H1 (cell line): ENCODE measurements around the gene MECP2.

ENCODE experiments used
- CEBPB ChIP-seq: IDR thresholded peaks from 2 replicates; pipeline ENCODE4 v1.6.1; 2012; ENCODE audit warnings: low read depth, low read length
- CHD2 ChIP-seq: IDR thresholded peaks from 2 replicates; pipeline ENCODE4 v1.6.1; 2012; ENCODE audit warnings: low read length, improper control_type of control experiment
- EZH2 ChIP-seq: fragments of 200-600 bp; sonication (generic); IDR thresholded peaks from 2 replicates; pipeline ENCODE4 v1.7.1; 2012; ENCODE audit warnings: low read depth, mild to moderate bottlenecking, moderate library complexity, low read length, inconsistent platforms; ENCODE audit not compliant: severe bottlenecking
- JUND ChIP-seq: IDR thresholded peaks from 2 replicates; pipeline ENCODE4 v1.6.1; 2011; ENCODE audit warnings: mild to moderate bottlenecking, improper control_type of control experiment, low read length
- NANOG ChIP-seq: IDR thresholded peaks from 2 replicates; pipeline ENCODE4 v1.6.1; 2011; ENCODE audit warnings: low read length, low read depth, mild to moderate bottlenecking, inconsistent platforms; ENCODE audit not compliant: insufficient read depth, poor library complexity, severe bottlenecking
- POLR2AphosphoS5 ChIP-seq: IDR thresholded peaks from 2 replicates; pipeline ENCODE4 v1.6.1; 2011; ENCODE audit warnings: low read depth, low read length
- RAD21 ChIP-seq, 2 experiments: IDR thresholded peaks in 1 of 2; conservative IDR thresholded peaks in 1 of 2; 2 replicates each; pipeline ENCODE4 v1.6.1; 2011; ENCODE audit warnings: low read depth in 2 of 2, low read length in 2 of 2, improper control_type of control experiment in 1 of 2, inconsistent platforms in 1 of 2, mild to moderate bottlenecking in 1 of 2, moderate library complexity in 1 of 2
- RBBP5 ChIP-seq: IDR thresholded peaks from 2 replicates; pipeline ENCODE4 v1.7.1; 2012; ENCODE audit warnings: low read depth, mild to moderate bottlenecking, inconsistent platforms, low read length, moderate library complexity, borderline replicate concordance
- RFX5 ChIP-seq: IDR thresholded peaks from 2 replicates; pipeline ENCODE4 v1.6.1; 2011; ENCODE audit warnings: low read depth, low read length, improper control_type of control experiment, borderline replicate concordance
- RNF2 ChIP-seq: fragments of 200-900, 300-1000 bp; sonication (generic); IDR thresholded peaks from 2 replicates; pipeline ENCODE4 v1.7.1; 2016; ENCODE audit warnings: borderline replicate concordance, low read depth, mild to moderate bottlenecking, antibody characterized with exemption, low read length; ENCODE audit not compliant: poor library complexity, severe bottlenecking; ENCODE audit errors: missing control alignments
- RXRA ChIP-seq: IDR thresholded peaks from 2 replicates; pipeline ENCODE4 v1.6.1; 2011; ENCODE audit warnings: low read depth, mild to moderate bottlenecking, low read length, moderate library complexity; ENCODE audit not compliant: insufficient read depth
- TCF12 ChIP-seq: IDR thresholded peaks from 2 replicates; pipeline ENCODE4 v1.6.1; 2011; ENCODE audit warnings: low read depth, mild to moderate bottlenecking, low read length
- TF ChIP-seq, protein P1 (sequence below), 3 experiments: IDR thresholded peaks; 1 replicate in 2 of 3; 2 replicates in 1 of 3; pipeline versions ENCODE4 v1.5.1 to v1.6.1; 2011; ENCODE audit warnings: low read length in 3 of 3, mild to moderate bottlenecking in 3 of 3, inconsistent platforms in 2 of 3, low read depth in 1 of 3, moderate library complexity in 1 of 3; ENCODE audit not compliant: insufficient read depth in 1 of 3; ENCODE audit errors: control extremely low read depth in 1 of 3

DNA sequence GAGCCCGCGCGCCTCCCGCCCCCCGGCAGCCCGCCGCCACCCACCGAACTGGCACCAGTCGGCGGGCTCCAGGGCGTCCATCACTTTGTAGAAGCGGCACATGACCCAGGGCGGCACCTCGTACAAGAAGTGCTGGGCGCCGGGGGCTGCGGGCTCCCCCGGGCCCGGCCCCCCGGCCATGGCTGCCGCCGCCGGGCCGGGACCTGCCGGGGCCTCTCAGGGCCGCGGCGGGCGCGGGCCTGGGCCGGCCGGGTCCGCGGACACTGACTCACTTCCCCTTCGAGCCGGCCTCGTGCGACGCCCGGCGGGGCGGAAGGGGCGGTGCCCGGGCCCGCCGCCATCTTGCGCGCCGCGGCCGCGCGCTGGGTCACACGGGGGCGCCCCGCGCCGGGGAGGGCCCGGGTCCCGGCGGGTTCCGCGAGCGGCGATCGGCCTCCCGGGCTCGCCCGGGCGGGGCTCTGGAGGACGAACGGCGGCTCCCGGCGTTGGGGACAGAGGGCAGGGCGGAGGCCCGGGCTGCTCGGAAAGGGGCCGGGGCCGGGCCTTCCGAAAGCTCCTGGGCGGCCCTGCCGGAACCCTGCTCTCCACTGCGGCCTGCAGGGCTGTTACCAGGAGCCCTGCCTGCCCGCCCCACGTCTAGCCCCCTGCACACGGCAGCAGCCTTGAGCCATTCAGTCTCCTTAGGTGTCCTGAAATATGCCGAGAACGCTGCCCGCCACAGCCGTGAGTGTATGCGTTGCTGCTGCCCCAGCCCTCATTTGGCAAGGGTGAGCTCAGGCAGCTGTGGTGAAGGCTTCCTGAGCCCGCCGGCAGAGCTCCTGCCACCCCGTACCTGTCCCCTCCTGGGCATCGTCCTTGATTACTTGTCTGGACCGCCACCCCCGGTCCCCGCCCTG is 77.6 kb downstream of the MECP2 start, which contains the start of gene IRAK1:
- TF ChIP-seq, protein P1, sequence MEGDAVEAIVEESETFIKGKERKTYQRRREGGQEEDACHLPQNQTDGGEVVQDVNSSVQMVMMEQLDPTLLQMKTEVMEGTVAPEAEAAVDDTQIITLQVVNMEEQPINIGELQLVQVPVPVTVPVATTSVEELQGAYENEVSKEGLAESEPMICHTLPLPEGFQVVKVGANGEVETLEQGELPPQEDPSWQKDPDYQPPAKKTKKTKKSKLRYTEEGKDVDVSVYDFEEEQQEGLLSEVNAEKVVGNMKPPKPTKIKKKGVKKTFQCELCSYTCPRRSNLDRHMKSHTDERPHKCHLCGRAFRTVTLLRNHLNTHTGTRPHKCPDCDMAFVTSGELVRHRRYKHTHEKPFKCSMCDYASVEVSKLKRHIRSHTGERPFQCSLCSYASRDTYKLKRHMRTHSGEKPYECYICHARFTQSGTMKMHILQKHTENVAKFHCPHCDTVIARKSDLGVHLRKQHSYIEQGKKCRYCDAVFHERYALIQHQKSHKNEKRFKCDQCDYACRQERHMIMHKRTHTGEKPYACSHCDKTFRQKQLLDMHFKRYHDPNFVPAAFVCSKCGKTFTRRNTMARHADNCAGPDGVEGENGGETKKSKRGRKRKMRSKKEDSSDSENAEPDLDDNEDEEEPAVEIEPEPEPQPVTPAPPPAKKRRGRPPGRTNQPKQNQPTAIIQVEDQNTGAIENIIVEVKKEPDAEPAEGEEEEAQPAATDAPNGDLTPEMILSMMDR (IDR thresholded peaks at IDR 0.05; ENCODE audit: control extremely low read depth in 1 of 3, insufficient read depth in 1 of 3, low read depth in 1 of 3, low read length in 3 of 3): no peak
- no peak for TF ChIP-seq EZH2
- no peak for TF ChIP-seq CEBPB
- TF ChIP-seq TCF12: no peak
- no peak for TF ChIP-seq CHD2
- no peak for TF ChIP-seq RNF2
- no peak for TF ChIP-seq RBBP5
- TF ChIP-seq RXRA: no peak
- no peak for TF ChIP-seq POLR2AphosphoS5
- TF ChIP-seq JUND: no peak
- peak in 1 of 2 experiments; percentile 7; a peak in 1 of 4 replicates for TF ChIP-seq RAD21 (IDR thresholded peaks at IDR 0.05 in 1 of 2, conservative IDR thresholded peaks at IDR 0.05 in 1 of 2; ENCODE audit: low read depth in 2 of 2, low read length in 2 of 2)
- no peak for TF ChIP-seq RFX5
- no peak for TF ChIP-seq NANOG
